ENCODE measurements around the gene RBM15.

RBM15 gene

GRCh38 chr1:110338886-110339406 is at the start of gene RBM15:
TSS of gene RBM15 (plus strand) at chr1:110339377. CDS start at chr1:110339406, 29 bp downstream.
- Histone ChIP-seq H3K4me1 (ENCODE audit: control insufficient read depth, low read depth, low read length) (peaks cover 31% of the 10 kb centered on the region), H3K9ac (ENCODE audit: low read length) (peak within 1 kb of the TSS; percentile 82), H3K27ac (ENCODE audit: low read length) (peak within 1 kb of the TSS; percentile 88), H3K27me3 (ENCODE audit: control insufficient read depth, insufficient read depth, low read length) (no peaks in the 10 kb centered on the region), H3K4me3 (ENCODE audit: low read length) (peak within 1 kb of the TSS; percentile 71), H3K9me3 (ENCODE audit: control insufficient read depth, low read depth, low read length) (no peaks in the 10 kb centered on the region), H3K36me3 (ENCODE audit: control insufficient read depth, low read depth, low read length) (peaks cover 35% of the 10 kb centered on the region)

- Histone ChIP-seq H3K4me1 (ENCODE audit: control insufficient read depth, low read depth, low read length) (no peaks in the 10 kb centered on the region), H3K9ac (ENCODE audit: low read length) (no peak overlapping the region), H3K9me3 (ENCODE audit: control insufficient read depth, low read depth, low read length) (no peaks in the 10 kb centered on the region), H3K36me3 (ENCODE audit: control insufficient read depth, low read depth, low read length) (no peaks in the 10 kb centered on the region), H3K27me3 (ENCODE audit: control insufficient read depth, insufficient read depth, low read length) (no peaks in the 10 kb centered on the region), H3K27ac (ENCODE audit: low read length) (no peak overlapping the region), H3K4me3 (ENCODE audit: low read length) (no peak overlapping the region)
These were observed 47.7 kb upstream of the RBM15 start for GRCh38 chr1:110291241-110292030.

- no peak overlapping the region for H3K27ac ChIP-seq (ENCODE audit: low read length)
- H3K9ac ChIP-seq (ENCODE audit: low read length), result no peak overlapping the region
- no peaks in the 10 kb centered on the region for H3K4me1 ChIP-seq (ENCODE audit: control insufficient read depth, low read depth, low read length)
These were observed 47.0 kb upstream of the RBM15 start for GRCh38 chr1:110292031-110292741.

GRCh38 chr1:110293601-110294104 is 45.5 kb upstream of the RBM15 start:
- Histone ChIP-seq H3K4me1 (ENCODE audit: control insufficient read depth, low read depth, low read length) (no peaks in the 10 kb centered on the region), H3K9ac (ENCODE audit: low read length) (no peak overlapping the region), H3K27ac (ENCODE audit: low read length) (no peak overlapping the region), H3K4me3 (ENCODE audit: low read length) (no peak overlapping the region), H3K36me3 (ENCODE audit: control insufficient read depth, low read depth, low read length) (no peaks in the 10 kb centered on the region), H3K9me3 (ENCODE audit: control insufficient read depth, low read depth, low read length) (no peaks in the 10 kb centered on the region), H3K27me3 (ENCODE audit: control insufficient read depth, insufficient read depth, low read length) (no peaks in the 10 kb centered on the region)

More at GRCh38 chr1:110292031-110292741, 47.0 kb upstream of the RBM15 start:
- Histone ChIP-seq H3K27me3 (ENCODE audit: control insufficient read depth, insufficient read depth, low read length) (no peaks in the 10 kb centered on the region), H3K36me3 (ENCODE audit: control insufficient read depth, low read depth, low read length) (no peaks in the 10 kb centered on the region), H3K4me3 (ENCODE audit: low read length) (no peak overlapping the region), H3K9me3 (ENCODE audit: control insufficient read depth, low read depth, low read length) (no peaks in the 10 kb centered on the region)

GRCh38 chr1:110294308-110294707 is 44.9 kb upstream of the RBM15 start:
- Histone ChIP-seq H3K4me1 (ENCODE audit: control insufficient read depth, low read depth, low read length) (no peaks in the 10 kb centered on the region), H3K27ac (ENCODE audit: low read length) (no peak overlapping the region), H3K9me3 (ENCODE audit: control insufficient read depth, low read depth, low read length) (no peaks in the 10 kb centered on the region), H3K9ac (ENCODE audit: low read length) (no peak overlapping the region), H3K36me3 (ENCODE audit: control insufficient read depth, low read depth, low read length) (no peaks in the 10 kb centered on the region), H3K4me3 (ENCODE audit: low read length) (no peak overlapping the region), H3K27me3 (ENCODE audit: control insufficient read depth, insufficient read depth, low read length) (no peaks in the 10 kb centered on the region)

- Histone ChIP-seq H3K27me3 (ENCODE audit: control insufficient read depth, insufficient read depth, low read length) (no peaks in the 10 kb centered on the region), H3K36me3 (ENCODE audit: control insufficient read depth, low read depth, low read length) (no peaks in the 10 kb centered on the region), H3K4me3 (ENCODE audit: low read length) (no peak overlapping the region), H3K9ac (ENCODE audit: low read length) (no peak overlapping the region), H3K9me3 (ENCODE audit: control insufficient read depth, low read depth, low read length) (no peaks in the 10 kb centered on the region), H3K4me1 (ENCODE audit: control insufficient read depth, low read depth, low read length) (no peaks in the 10 kb centered on the region), H3K27ac (ENCODE audit: low read length) (no peak overlapping the region)
These were observed 40.2 kb upstream of the RBM15 start for GRCh38 chr1:110298991-110299390.

- H3K36me3 ChIP-seq (ENCODE audit: control insufficient read depth, low read depth, low read length), result no peaks in the 10 kb centered on the region
- H3K27ac ChIP-seq (ENCODE audit: low read length), result no peak overlapping the region
- no peaks in the 10 kb centered on the region for H3K4me1 ChIP-seq (ENCODE audit: control insufficient read depth, low read depth, low read length)
- H3K9ac ChIP-seq (ENCODE audit: low read length), result no peak overlapping the region
- no peak overlapping the region for H3K4me3 ChIP-seq (ENCODE audit: low read length)
- no peaks in the 10 kb centered on the region for H3K9me3 ChIP-seq (ENCODE audit: control insufficient read depth, low read depth, low read length)
- no peaks in the 10 kb centered on the region for H3K27me3 ChIP-seq (ENCODE audit: control insufficient read depth, insufficient read depth, low read length)
These were observed 38.6 kb upstream of the RBM15 start for GRCh38 chr1:110300412-110301085.

- no peaks in the 10 kb centered on the region for H3K4me1 ChIP-seq (ENCODE audit: control insufficient read depth, low read depth, low read length)
- H3K27ac ChIP-seq (ENCODE audit: low read length), result no peak overlapping the region
- no peak overlapping the region for H3K4me3 ChIP-seq (ENCODE audit: low read length)
- H3K9me3 ChIP-seq (ENCODE audit: control insufficient read depth, low read depth, low read length), result no peaks in the 10 kb centered on the region
- H3K27me3 ChIP-seq (ENCODE audit: control insufficient read depth, insufficient read depth, low read length), result no peaks in the 10 kb centered on the region
- H3K9ac ChIP-seq (ENCODE audit: low read length), result no peak overlapping the region
- H3K36me3 ChIP-seq (ENCODE audit: control insufficient read depth, low read depth, low read length), result no peaks in the 10 kb centered on the region
These were observed 36.3 kb upstream of the RBM15 start for GRCh38 chr1:110302836-110303235.

GRCh38 chr1:110305900-110306420 is 33.2 kb upstream of the RBM15 start:
- H3K9me3 ChIP-seq (ENCODE audit: control insufficient read depth, low read depth, low read length), result no peaks in the 10 kb centered on the region
- no peak overlapping the region for H3K9ac ChIP-seq (ENCODE audit: low read length)
- no peak overlapping the region for H3K4me3 ChIP-seq (ENCODE audit: low read length)
- no peaks in the 10 kb centered on the region for H3K27me3 ChIP-seq (ENCODE audit: control insufficient read depth, insufficient read depth, low read length)
- H3K4me1 ChIP-seq (ENCODE audit: control insufficient read depth, low read depth, low read length), result no peaks in the 10 kb centered on the region
- no peaks in the 10 kb centered on the region for H3K36me3 ChIP-seq (ENCODE audit: control insufficient read depth, low read depth, low read length)
- no peak overlapping the region for H3K27ac ChIP-seq (ENCODE audit: low read length)

- H3K9me3 ChIP-seq (ENCODE audit: control insufficient read depth, low read depth, low read length), result no peaks in the 10 kb centered on the region
- no peaks in the 10 kb centered on the region for H3K4me1 ChIP-seq (ENCODE audit: control insufficient read depth, low read depth, low read length)
- no peaks in the 10 kb centered on the region for H3K27me3 ChIP-seq (ENCODE audit: control insufficient read depth, insufficient read depth, low read length)
- no peak overlapping the region for H3K4me3 ChIP-seq (ENCODE audit: low read length)
- H3K9ac ChIP-seq (ENCODE audit: low read length), result no peak overlapping the region
- no peak overlapping the region for H3K27ac ChIP-seq (ENCODE audit: low read length)
- H3K36me3 ChIP-seq (ENCODE audit: control insufficient read depth, low read depth, low read length), result no peaks in the 10 kb centered on the region
These were observed 31.8 kb upstream of the RBM15 start for GRCh38 chr1:110307239-110307974.
